ACC112 (cell line): Measurements from ENCODE around the gene MACO1.

Source experiments
- H2AFZ ChIP-seq: fragments of 200-600 bp; sonication (generic); one replicate; pipeline ENCODE4 v1.6.0; 2017; ENCODE audit warnings: antibody characterized with exemption, low read length; ENCODE audit not compliant: unreplicated experiment
- H3K27ac ChIP-seq: fragments of 200-600 bp; sonication (generic); 2 replicates; pipeline ENCODE4 v1.5.1; 2014; ENCODE audit warnings: low read depth, mild to moderate bottlenecking, antibody characterized with exemption, low read length, moderate library complexity
- H3K27me3 ChIP-seq: fragments of 200-600 bp; sonication (generic); 2 replicates; pipeline ENCODE4 v1.6.1; 2014; ENCODE audit warnings: mild to moderate bottlenecking, antibody characterized with exemption, low read length, moderate library complexity, mixed read lengths; ENCODE audit not compliant: insufficient read depth
- H3K36me3 ChIP-seq: fragments of 200-600 bp; sonication (generic); 2 replicates; pipeline ENCODE4 v1.6.1; 2016; ENCODE audit warnings: mild to moderate bottlenecking, antibody characterized with exemption, low read length, moderate library complexity, mixed read lengths; ENCODE audit not compliant: insufficient read depth
- H3K4me1 ChIP-seq: fragments of 200-600 bp; sonication (generic); one replicate; pipeline ENCODE4 v1.6.1; 2016; ENCODE audit warnings: low read length, mixed read lengths; ENCODE audit not compliant: insufficient read depth, unreplicated experiment, control insufficient read depth
- H3K4me3 ChIP-seq: fragments of 200-600 bp; sonication (generic); 2 replicates; pipeline ENCODE4 v1.5.1; 2014; ENCODE audit warnings: mild to moderate bottlenecking, low read depth, low read length
- H3K79me2 ChIP-seq: fragments of 200-600 bp; sonication (generic); one replicate; pipeline ENCODE4 v1.6.0; 2016; ENCODE audit warnings: low read length; ENCODE audit not compliant: control insufficient read depth, unreplicated experiment, insufficient read depth

MACO1 gene

GRCh38 chr1:25477448-25478034 is 46.8 kb downstream of the MACO1 start:
- Histone ChIP-seq H3K36me3 (no peaks in the 10 kb centered on the region), H3K79me2 (peaks cover 3% of the 10 kb centered on the region)

GRCh38 chr1:25478633-25479032 is 47.9 kb downstream of the MACO1 start:
- Histone ChIP-seq H3K79me2 (peaks cover 2% of the 10 kb centered on the region), H3K4me3 (no peak overlapping the region), H3K4me1 (no peaks in the 10 kb centered on the region), H2AFZ (no peak overlapping the region), H3K27me3 (no peaks in the 10 kb centered on the region), H3K36me3 (no peaks in the 10 kb centered on the region), H3K27ac (no peak overlapping the region)

More at GRCh38 chr1:25477448-25478034, 46.8 kb downstream of the MACO1 start:
- Histone ChIP-seq H3K4me3 (no peak overlapping the region), H3K4me1 (no peaks in the 10 kb centered on the region), H3K27me3 (no peaks in the 10 kb centered on the region), H2AFZ (no peak overlapping the region), H3K27ac (no peak overlapping the region)

GRCh38 chr1:25481625-25482024 is 50.9 kb downstream of the MACO1 start:
- no peaks in the 10 kb centered on the region for H3K79me2 ChIP-seq
- H3K36me3 ChIP-seq = no peaks in the 10 kb centered on the region
- no peaks in the 10 kb centered on the region for H3K4me1 ChIP-seq

GRCh38 chr1:25482211-25482610 is 51.5 kb downstream of the MACO1 start:
- Histone ChIP-seq H3K27ac (no peak overlapping the region), H3K4me3 (no peak overlapping the region), H3K27me3 (no peaks in the 10 kb centered on the region), H3K36me3 (no peaks in the 10 kb centered on the region), H3K4me1 (no peaks in the 10 kb centered on the region), H2AFZ (no peak overlapping the region), H3K79me2 (no peaks in the 10 kb centered on the region)

More at GRCh38 chr1:25481625-25482024, 50.9 kb downstream of the MACO1 start:
- H3K27me3 ChIP-seq = no peaks in the 10 kb centered on the region
- H3K27ac ChIP-seq = no peak overlapping the region
- no peak overlapping the region for H2AFZ ChIP-seq
- no peak overlapping the region for H3K4me3 ChIP-seq

GRCh38 chr1:25484096-25484495 is 53.4 kb downstream of the MACO1 start:
- H3K27ac ChIP-seq = no peak overlapping the region
- H3K36me3 ChIP-seq = no peaks in the 10 kb centered on the region
- no peaks in the 10 kb centered on the region for H3K79me2 ChIP-seq
- no peaks in the 10 kb centered on the region for H3K4me1 ChIP-seq
- H3K27me3 ChIP-seq = no peaks in the 10 kb centered on the region
- H2AFZ ChIP-seq = no peak overlapping the region
- H3K4me3 ChIP-seq = no peak overlapping the region

DNA sequence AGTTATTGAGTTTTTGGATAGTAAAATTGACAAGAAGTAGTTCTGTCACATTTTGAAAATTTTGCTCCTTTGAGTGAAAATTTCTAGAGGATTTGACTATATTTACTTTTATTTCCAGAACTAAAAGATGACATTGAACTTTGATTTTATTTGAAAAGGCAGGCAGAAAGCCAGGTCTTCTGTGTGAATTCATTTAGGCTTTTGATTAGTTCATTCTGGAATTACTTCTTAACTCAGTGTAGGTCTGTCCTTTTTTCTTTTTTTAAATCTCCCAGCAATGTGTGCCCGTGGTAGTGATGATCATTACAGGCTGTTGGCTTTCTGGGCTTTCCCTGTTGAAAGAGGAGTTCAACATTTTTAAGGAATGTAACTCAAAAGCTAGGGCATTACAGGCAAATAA is 53.8 kb downstream of the MACO1 start:
- no peaks in the 10 kb centered on the region for H3K4me1 ChIP-seq
- H3K27ac ChIP-seq = no peak overlapping the region
- no peaks in the 10 kb centered on the region for H3K27me3 ChIP-seq
- no peaks in the 10 kb centered on the region for H3K79me2 ChIP-seq
- H2AFZ ChIP-seq = no peak overlapping the region
- no peak overlapping the region for H3K4me3 ChIP-seq
- H3K36me3 ChIP-seq = peaks cover 3% of the 10 kb centered on the region; the same call in 1 of the 2 replicates

DNA sequence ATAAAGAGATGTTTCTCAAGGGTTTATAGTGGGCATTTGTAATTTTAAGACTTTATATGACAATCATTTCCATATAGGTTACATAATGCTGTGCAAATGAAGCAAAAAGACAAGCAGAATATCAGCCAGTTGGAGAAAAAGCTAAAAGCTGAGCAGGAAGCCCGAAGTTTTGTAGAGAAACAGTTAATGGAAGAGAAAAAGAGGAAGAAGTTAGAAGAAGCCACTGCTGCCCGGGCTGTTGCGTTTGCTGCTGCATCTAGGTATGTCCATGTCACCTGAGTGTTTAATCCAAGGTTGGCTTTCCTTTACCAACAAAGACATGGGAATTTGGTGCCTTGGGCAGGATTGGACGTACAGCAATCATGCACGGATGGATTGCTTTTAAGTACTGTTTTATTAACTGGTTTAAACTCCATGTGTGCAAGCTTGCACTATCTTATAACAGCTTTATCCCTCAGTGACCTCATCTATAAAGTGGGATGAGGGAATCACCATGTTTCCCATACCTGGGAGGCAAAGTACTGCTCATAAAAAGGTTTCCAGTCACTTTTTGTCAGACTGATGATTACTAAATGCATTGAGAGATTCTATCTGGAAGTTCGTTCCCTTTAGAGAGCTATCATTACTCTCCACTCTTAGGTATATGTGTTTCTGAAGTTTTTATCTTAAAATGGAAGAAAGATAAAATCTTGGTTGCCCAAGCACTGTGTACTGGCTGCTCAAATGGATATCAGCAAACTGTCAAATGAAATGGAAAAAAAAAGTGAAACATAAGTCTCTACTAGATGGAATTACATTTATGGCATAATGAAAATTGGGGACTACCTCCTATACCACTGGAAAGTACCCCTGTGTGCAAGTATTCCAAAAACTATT is 55.1 kb downstream of the MACO1 start:
- Histone ChIP-seq H3K36me3 (peaks cover 5% of the 10 kb centered on the region; the same call in 1 of the 2 replicates), H3K79me2 (no peaks in the 10 kb centered on the region), H3K4me3 (no peak overlapping the region), H2AFZ (no peak overlapping the region), H3K4me1 (no peaks in the 10 kb centered on the region), H3K27me3 (no peaks in the 10 kb centered on the region), H3K27ac (no peak overlapping the region)

DNA sequence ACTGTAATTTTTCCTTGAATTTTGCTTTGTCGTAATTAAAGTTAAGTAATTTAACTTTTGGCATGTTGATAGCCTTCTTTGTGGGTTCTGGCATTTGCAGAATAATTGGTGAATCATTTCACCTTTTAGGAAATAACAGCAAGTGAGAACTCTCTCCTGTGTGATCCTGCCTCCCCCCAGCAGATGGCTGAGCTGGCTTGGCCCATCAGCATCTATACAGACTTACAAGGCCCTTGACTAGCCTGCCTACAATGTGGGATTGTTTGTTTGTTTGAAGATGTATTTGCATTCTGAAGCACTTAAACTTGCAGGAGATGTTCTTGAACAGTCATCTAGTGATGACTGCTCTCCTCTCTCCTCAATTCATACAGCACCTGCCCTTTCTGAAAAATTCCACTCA is 55.9 kb downstream of the MACO1 start:
- Histone ChIP-seq H3K79me2 (no peaks in the 10 kb centered on the region), H3K27me3 (no peaks in the 10 kb centered on the region), H3K36me3 (peaks cover 6% of the 10 kb centered on the region; the same call in 1 of the 2 replicates), H3K4me3 (no peak overlapping the region), H2AFZ (no peak overlapping the region), H3K27ac (no peak overlapping the region), H3K4me1 (no peaks in the 10 kb centered on the region)

- Histone ChIP-seq H3K4me3 (no peak overlapping the region), H3K27ac (no peak overlapping the region), H2AFZ (no peak overlapping the region), H3K36me3 (peaks cover 11% of the 10 kb centered on the region; the same call in 1 of the 2 replicates), H3K79me2 (no peaks in the 10 kb centered on the region), H3K4me1 (no peaks in the 10 kb centered on the region), H3K27me3 (no peaks in the 10 kb centered on the region)
Measured at GRCh38 chr1:25487628-25488027, 56.9 kb downstream of the MACO1 start.

DNA sequence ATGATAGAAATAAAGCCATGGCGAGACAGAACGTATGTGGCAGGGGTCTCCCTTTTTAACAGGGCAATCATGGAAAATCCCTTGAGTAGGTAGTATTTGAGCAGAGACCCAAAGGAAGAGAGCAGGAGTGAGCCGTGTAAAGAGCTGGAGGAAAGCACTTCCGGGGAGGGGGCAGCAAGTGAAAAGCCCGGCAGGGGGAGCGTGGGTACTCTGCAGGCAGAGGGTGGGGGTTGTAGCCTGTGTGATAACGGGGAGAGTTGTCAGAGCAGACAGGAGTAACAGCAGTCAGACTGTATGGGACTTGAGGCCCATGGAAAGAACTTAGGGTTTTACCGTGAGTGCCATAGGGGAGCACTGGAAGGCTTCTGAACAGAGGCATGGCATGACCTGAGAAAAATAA is 61.6 kb downstream of the MACO1 start:
- Histone ChIP-seq H2AFZ (no peak overlapping the region), H3K36me3 (peaks cover 14% of the 10 kb centered on the region; the same call in 1 of the 2 replicates), H3K79me2 (no peaks in the 10 kb centered on the region), H3K4me3 (no peak overlapping the region), H3K27ac (no peak overlapping the region), H3K27me3 (no peaks in the 10 kb centered on the region), H3K4me1 (no peaks in the 10 kb centered on the region)

- H3K79me2 ChIP-seq = no peaks in the 10 kb centered on the region
- no peak overlapping the region for H2AFZ ChIP-seq
- H3K27me3 ChIP-seq = no peaks in the 10 kb centered on the region
- peaks cover 12% of the 10 kb centered on the region; the same call in 1 of the 2 replicates for H3K36me3 ChIP-seq
- no peak overlapping the region for H3K4me3 ChIP-seq
- H3K27ac ChIP-seq = no peak overlapping the region
- no peaks in the 10 kb centered on the region for H3K4me1 ChIP-seq
Measured at GRCh38 chr1:25494952-25495351, 64.3 kb downstream of the MACO1 start.
